ENCODE results near the gene STIL. TPM values are rescaled to one million over a fixed set of nuclear protein-coding genes. Genes with fewer than 3 reads are reported as not detected.
A peak's percentile ranks its signal among the peaks of the same experiment; 100 is the strongest.

STIL gene
- total and polyA plus RNA-seq, 2 of the 13 experiments (the other 11 are each of a cell fraction or from before 2014, with no cell fraction given): 13.7 to 18.6 TPM

DNA sequence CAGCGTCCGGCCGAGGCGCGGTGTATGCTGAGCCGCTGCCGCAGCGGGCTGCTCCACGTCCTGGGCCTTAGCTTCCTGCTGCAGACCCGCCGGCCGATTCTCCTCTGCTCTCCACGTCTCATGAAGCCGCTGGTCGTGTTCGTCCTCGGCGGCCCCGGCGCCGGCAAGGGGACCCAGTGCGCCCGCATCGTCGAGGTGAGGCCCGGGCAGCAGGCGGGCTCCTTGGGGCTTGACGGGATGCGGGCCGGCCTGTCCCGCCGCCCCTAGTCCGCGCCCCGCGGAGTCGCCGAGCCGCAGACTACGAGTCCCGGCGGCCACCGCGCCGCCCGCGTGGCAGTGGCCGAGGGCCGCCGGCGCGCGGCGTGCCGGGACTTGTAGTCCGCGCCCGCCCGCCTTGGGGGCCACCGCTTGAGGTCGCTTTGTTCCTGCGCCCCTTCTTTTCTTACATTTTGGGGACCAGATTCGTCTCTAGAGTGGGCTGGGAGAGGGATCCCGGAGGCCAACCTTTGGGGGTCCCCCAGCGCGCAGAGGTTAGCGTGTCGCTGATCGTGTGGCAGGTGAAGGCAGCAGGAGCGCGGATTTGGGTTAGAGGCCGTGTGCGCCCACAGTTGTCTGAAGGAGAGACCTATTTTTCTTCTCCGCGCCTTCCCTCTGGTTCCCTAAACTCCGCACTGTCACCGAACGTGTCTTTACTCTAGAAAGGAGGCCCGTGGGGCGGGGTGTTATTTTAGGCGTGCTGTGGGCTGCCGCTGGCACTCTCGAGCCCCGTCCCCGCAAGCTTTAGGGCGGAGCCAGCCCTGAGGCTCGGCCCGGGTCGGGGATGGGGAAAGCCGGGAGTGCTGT lies 20.2 kb upstream of the STIL start (continued):
- TF ChIP-seq KIAA2018 (CRISPR knock-in tag; IDR thresholded peaks at IDR 0.05; ENCODE audit: borderline replicate concordance): no peak
- TF ChIP-seq ZSCAN25 (CRISPR knock-in tag; IDR thresholded peaks at IDR 0.05): no peak
- TF ChIP-seq ZBTB46 (CRISPR knock-in tag; IDR thresholded peaks at IDR 0.05; ENCODE audit: borderline replicate concordance): no peak
- no peak for TF ChIP-seq ZNF569 (CRISPR knock-in tag; IDR thresholded peaks at IDR 0.05; ENCODE audit: borderline replicate concordance)
- TF ChIP-seq MYC (CRISPR knock-in tag; IDR thresholded peaks at IDR 0.05; ENCODE audit: borderline replicate concordance): peak; percentile 82
- peak; percentile 35; the same call in 1 of the 2 replicates for TF ChIP-seq MAX (IDR thresholded peaks at IDR 0.05)
- no peak for TF ChIP-seq ZNF724P (CRISPR knock-in tag; IDR thresholded peaks at IDR 0.05; ENCODE audit: borderline replicate concordance)
- TF ChIP-seq RFXANK (CRISPR knock-in tag; IDR thresholded peaks at IDR 0.05): no peak
- TF ChIP-seq ARID3A (IDR thresholded peaks at IDR 0.05; ENCODE audit: low read depth, low read length): no peak
- no peak; the same call in 1 of the 2 replicates for TF ChIP-seq ELF3 (CRISPR knock-in tag; IDR thresholded peaks at IDR 0.05)
- no peak for TF ChIP-seq SMAD1 (CRISPR knock-in tag; IDR thresholded peaks at IDR 0.05; ENCODE audit: borderline replicate concordance, low read depth)
- no peak for TF ChIP-seq CENPX (CRISPR knock-in tag; IDR thresholded peaks at IDR 0.05)
- TF ChIP-seq NRL (CRISPR knock-in tag; IDR thresholded peaks at IDR 0.05; ENCODE audit: borderline replicate concordance): no peak
- no peak for TF ChIP-seq FOXP1 (IDR thresholded peaks at IDR 0.05)
- no peak for TF ChIP-seq FOXP1 (CRISPR knock-in tag; IDR thresholded peaks at IDR 0.05)
- TF ChIP-seq ZNF20 (CRISPR knock-in tag; IDR thresholded peaks at IDR 0.05): no peak
- TF ChIP-seq RBM39 (IDR thresholded peaks at IDR 0.05; ENCODE audit: low read depth, low read length, poor library complexity, severe bottlenecking): no peak
- peak; percentile 18; the same call in 1 of the 2 replicates for TF ChIP-seq ZNF557 (CRISPR knock-in tag; IDR thresholded peaks at IDR 0.05)

Measured in HepG2 (cell line).